GM06990 (cell line): Measurements from ENCODE around the gene SLC4A3.

Source experiments
- DNase-seq: peaks from one replicate; pipeline ENCODE4 v3.0.0-alpha.2; 2011; ENCODE audit not compliant: insufficient read length; ENCODE audit errors: extremely low read depth
- H3K27me3 ChIP-seq: replicated peaks from 2 replicates; pipeline ENCODE4 v1.6.0; 2011; ENCODE audit warnings: low read length; ENCODE audit not compliant: control insufficient read depth, insufficient read depth
- H3K36me3 ChIP-seq: 2 replicates; pipeline ENCODE4 v1.5.1; 2011; ENCODE audit warnings: low read length; ENCODE audit not compliant: control insufficient read depth, insufficient read depth
- H3K4me3 ChIP-seq: replicated peaks from 2 replicates; pipeline ENCODE4 v1.5.1; 2011; ENCODE audit warnings: low read depth, mild to moderate bottlenecking, control low read depth, low read length
- TF ChIP-seq, protein P1 (sequence below): IDR thresholded peaks from 2 replicates; pipeline ENCODE4 v1.5.1; 2011; ENCODE audit warnings: low read length, control low read depth, mild to moderate bottlenecking, inconsistent platforms; ENCODE audit not compliant: insufficient read depth, poor library complexity, severe bottlenecking

SLC4A3 gene

DNA sequence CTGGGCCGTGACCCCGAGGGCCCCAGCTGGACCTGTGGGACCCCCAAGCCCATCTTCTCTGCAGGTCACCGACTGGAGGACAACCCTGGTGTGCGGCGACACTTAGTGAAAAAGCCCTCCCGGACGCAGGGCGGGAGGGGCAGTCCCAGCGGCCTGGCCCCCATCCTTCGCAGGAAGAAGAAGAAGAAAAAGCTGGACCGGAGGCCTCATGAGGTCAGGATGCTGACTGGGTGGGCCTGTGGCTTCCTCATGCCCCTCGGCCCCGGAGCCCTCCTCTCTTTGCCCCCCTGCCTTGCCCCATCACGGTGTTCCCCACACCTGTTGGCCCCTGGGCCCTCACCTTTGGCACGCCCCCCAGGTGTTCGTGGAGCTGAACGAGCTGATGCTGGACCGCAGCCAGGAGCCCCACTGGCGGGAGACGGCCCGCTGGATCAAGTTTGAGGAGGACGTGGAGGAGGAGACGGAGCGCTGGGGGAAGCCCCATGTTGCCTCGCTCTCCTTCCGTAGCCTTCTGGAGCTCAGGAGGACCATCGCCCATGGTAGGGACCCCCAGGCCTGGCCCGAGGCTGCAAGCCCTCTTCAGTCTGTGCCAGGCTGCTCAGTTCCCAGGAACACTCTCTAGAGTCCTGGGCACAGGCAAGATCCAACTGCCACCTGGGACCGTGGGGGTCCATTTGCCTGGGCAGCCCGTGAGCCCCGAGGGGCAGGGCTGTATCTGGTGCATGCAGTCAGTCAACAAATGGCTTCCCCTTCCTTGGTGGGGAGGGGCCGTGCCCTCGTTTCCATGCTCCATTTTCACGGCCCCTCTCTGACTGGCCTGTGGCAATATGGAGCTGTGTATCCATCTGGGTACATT is 4.7 kb downstream of the SLC4A3 start:
- H3K4me3 ChIP-seq: no peak overlapping the region
- no peaks in the 10 kb centered on the region; the same call in 1 of the 2 replicates for H3K27me3 ChIP-seq
- DNase-seq: no peak
- H3K36me3 ChIP-seq: no peaks in the 10 kb centered on the region
- TF ChIP-seq, protein P1, sequence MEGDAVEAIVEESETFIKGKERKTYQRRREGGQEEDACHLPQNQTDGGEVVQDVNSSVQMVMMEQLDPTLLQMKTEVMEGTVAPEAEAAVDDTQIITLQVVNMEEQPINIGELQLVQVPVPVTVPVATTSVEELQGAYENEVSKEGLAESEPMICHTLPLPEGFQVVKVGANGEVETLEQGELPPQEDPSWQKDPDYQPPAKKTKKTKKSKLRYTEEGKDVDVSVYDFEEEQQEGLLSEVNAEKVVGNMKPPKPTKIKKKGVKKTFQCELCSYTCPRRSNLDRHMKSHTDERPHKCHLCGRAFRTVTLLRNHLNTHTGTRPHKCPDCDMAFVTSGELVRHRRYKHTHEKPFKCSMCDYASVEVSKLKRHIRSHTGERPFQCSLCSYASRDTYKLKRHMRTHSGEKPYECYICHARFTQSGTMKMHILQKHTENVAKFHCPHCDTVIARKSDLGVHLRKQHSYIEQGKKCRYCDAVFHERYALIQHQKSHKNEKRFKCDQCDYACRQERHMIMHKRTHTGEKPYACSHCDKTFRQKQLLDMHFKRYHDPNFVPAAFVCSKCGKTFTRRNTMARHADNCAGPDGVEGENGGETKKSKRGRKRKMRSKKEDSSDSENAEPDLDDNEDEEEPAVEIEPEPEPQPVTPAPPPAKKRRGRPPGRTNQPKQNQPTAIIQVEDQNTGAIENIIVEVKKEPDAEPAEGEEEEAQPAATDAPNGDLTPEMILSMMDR: no peak

GRCh38 chr2:219632760-219633105 is 5.3 kb downstream of the SLC4A3 start:
- Histone ChIP-seq H3K27me3 (no peaks in the 10 kb centered on the region; the same call in 1 of the 2 replicates), H3K36me3 (no peaks in the 10 kb centered on the region)
- no peak for DNase-seq

GRCh38 chr2:219633276-219634065 is 6.0 kb downstream of the SLC4A3 start:
- Histone ChIP-seq H3K4me3 (no peak overlapping the region), H3K27me3 (no peaks in the 10 kb centered on the region; the same call in 1 of the 2 replicates), H3K36me3 (no peaks in the 10 kb centered on the region)
- no peak for DNase-seq
- TF ChIP-seq, protein P1: no peak

More at GRCh38 chr2:219632760-219633105, 5.3 kb downstream of the SLC4A3 start:
- TF ChIP-seq, protein P1: no peak
- no peak overlapping the region for H3K4me3 ChIP-seq

DNA sequence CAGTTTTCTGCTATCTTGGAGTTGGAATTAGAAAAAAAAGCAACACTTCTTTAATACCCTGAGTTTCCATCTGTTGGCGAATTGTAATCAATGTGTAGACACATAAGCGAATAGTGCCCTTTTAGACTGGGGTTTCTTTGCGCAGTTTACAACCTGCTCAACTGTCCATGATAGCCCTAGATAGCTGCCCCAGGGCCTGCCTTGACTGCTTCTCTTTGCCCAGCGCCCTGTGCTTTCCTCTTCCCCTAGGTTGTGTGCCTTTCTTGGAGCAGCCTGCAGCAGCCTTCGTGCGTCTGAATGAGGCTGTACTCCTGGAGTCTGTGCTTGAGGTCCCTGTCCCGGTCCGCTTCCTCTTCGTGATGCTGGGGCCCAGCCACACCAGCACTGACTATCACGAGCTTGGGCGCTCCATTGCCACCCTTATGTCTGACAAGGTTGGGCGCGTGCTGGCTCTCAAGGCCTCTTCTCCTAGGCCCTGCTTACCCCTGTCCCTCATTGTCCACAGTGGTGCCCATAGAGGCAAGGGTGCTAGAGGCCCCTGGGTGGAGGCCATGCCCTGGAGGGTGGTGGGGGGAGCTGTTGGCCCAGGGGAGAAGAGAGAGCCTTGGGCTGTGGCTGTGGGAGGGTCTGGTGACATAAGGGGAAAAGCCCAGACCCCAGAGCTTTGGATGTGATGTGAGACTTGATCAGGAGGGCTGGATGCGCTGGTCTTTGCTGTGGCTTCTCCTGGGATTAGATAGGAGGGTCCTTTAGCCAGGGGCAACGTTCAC is 6.9 kb downstream of the SLC4A3 start:
- Histone ChIP-seq H3K36me3 (no peaks in the 10 kb centered on the region), H3K4me3 (no peak overlapping the region), H3K27me3 (no peaks in the 10 kb centered on the region; the same call in 1 of the 2 replicates)
- no peak for DNase-seq
- TF ChIP-seq, protein P1: no peak

GRCh38 chr2:219634951-219635751 is 7.7 kb downstream of the SLC4A3 start:
- H3K36me3 ChIP-seq: no peaks in the 10 kb centered on the region
- H3K4me3 ChIP-seq: no peak overlapping the region
- H3K27me3 ChIP-seq: no peaks in the 10 kb centered on the region; the same call in 1 of the 2 replicates
- no peak for DNase-seq
- TF ChIP-seq, protein P1: no peak
